ENCODE data around the gene NR1H2. TPM values are rescaled to one million over a fixed set of nuclear protein-coding genes. Genes with fewer than 3 reads are reported as not detected.

NR1H2 gene
- total and polyA plus RNA-seq, 2 experiments from 2014 or later: 32.9 to 70.2 TPM

- H3K27ac Mint-ChIP-seq: peak overlapping the region; percentile 78; the same call in 1 of the 2 replicates
- H2AFZ ChIP-seq: peak overlapping the region; percentile 97
Measured at GRCh38 chr19:50368649-50369570, 7.3 kb upstream of the NR1H2 start.

More at GRCh38 chr19:50368649-50369570, 7.3 kb upstream of the NR1H2 start:
- Mint-ChIP-seq H3K4me1 (peaks cover 5% of the 10 kb centered on the region; the same call in 2 of the 3 replicates), H3K36me3 (ENCODE audit: low read depth) (no peaks in the 10 kb centered on the region; the same call in 2 of the 3 replicates), H3K27me3 (ENCODE audit: insufficient read depth, low read depth, poor library complexity) (peaks cover 9% of the 10 kb centered on the region), H3K4me3 (peak overlapping the region; percentile 71), H3K9me3 (peaks cover 31% of the 10 kb centered on the region)
- H3K27ac ChIP-seq (ENCODE audit: low read depth): peak overlapping the region; percentile 96
- no peaks in the 10 kb centered on the region for H3K9me2 ChIP-seq (ENCODE audit: insufficient read depth)
- H4K20me1 ChIP-seq (replicated peaks; ENCODE audit: insufficient read depth): no peaks in the 10 kb centered on the region
- no peaks in the 10 kb centered on the region for H3K79me2 ChIP-seq (replicated peaks; ENCODE audit: insufficient read depth)
- DNase-seq (ENCODE audit: low spot score): peak; percentile 93
- peaks cover 5% of the 10 kb centered on the region; the same call in 1 of the 2 replicates for H3F3A ChIP-seq (replicated peaks; ENCODE audit: low read depth)
- H3K4me3 ChIP-seq: peak overlapping the region; percentile 91
- no peak for TF ChIP-seq REST (IDR thresholded peaks at IDR 0.05; ENCODE audit: unreplicated experiment)
- TF ChIP-seq CTCF (conservative IDR thresholded peaks at IDR 0.05; ENCODE audit: low read depth in 2 of 2): peak; percentile 70 to 85
- TF ChIP-seq EZH2phosphoT487 (IDR thresholded peaks at IDR 0.05; ENCODE audit: unreplicated experiment): no peak
- TF ChIP-seq ZNF462 (CRISPR knock-in tag; IDR thresholded peaks at IDR 0.05): no peak
- no peak for TF ChIP-seq CREB1 (CRISPR knock-in tag; IDR thresholded peaks at IDR 0.05; ENCODE audit: low read depth)
- TF ChIP-seq NANOG (IDR thresholded peaks at IDR 0.05; ENCODE audit: borderline replicate concordance): no peak
- TF ChIP-seq STAT1 (IDR thresholded peaks at IDR 0.05; ENCODE audit: unreplicated experiment): no peak
- peak; percentile 68 for TF ChIP-seq POLR2AphosphoS5 (IDR thresholded peaks at IDR 0.05; ENCODE audit: low read depth)
- H3K4me1 ChIP-seq (ENCODE audit: insufficient read depth): no peaks in the 10 kb centered on the region; the same call in 1 of the 2 replicates
- peak overlapping the region; percentile 97 for H3K4me2 ChIP-seq
- no peaks in the 10 kb centered on the region for H3K27me3 ChIP-seq (ENCODE audit: insufficient read depth)
- peak; percentile 96 for ATAC-seq
- no peaks in the 10 kb centered on the region for H3K36me3 ChIP-seq (ENCODE audit: insufficient read depth)

Measured in GM23338 (cell line).